Peyer's patch (tissue), 4 donors: ENCODE data around the gene SLC36A1. TPM values are rescaled to one million over a fixed set of nuclear protein-coding genes. Genes with fewer than 3 reads are reported as not detected.
A peak's percentile ranks its signal among the peaks of the same experiment; 100 is the strongest.

Source experiments
- DNase-seq, 3 donors: peaks; one replicate each; pipeline ENCODE4 v3.0.0-alpha.2; 2017 to 2019
- H3K27ac ChIP-seq, 4 donors: fragments of 200-600 bp; sonication (generic); one replicate each; pipeline ENCODE4 v1.5.1; 2016 to 2019
- H3K27me3 ChIP-seq, 2 donors: fragments of 200-600 bp; sonication (generic); one replicate each; pipeline ENCODE4 v1.5.1; 2019
- H3K36me3 ChIP-seq, 3 donors: fragments of 200-600 bp; sonication (generic); one replicate each; pipeline ENCODE4 v1.5.1; 2016 to 2019
- H3K4me1 ChIP-seq, 4 donors: fragments of 200-600 bp; sonication (generic); one replicate each; pipeline ENCODE4 v1.5.1; 2016 to 2019
- H3K4me3 ChIP-seq, 4 donors: fragments of 200-600 bp; sonication (generic); 1 replicate in 3 of 4; 2 replicates in 1 of 4; pipeline ENCODE4 v1.5.1; 2016 to 2019; ENCODE audit warnings: mild to moderate bottlenecking in 1 of 4
- H3K9me3 ChIP-seq, 4 donors: fragments of 200-600 bp; sonication (generic); one replicate each; pipeline ENCODE4 v1.5.1; 2016 to 2019; ENCODE audit warnings: mild to moderate bottlenecking in 1 of 4
- POLR2A ChIP-seq, 2 donors: fragments of 450-650 bp; IDR thresholded peaks; one replicate each; pipeline ENCODE4 v1.5.1; 2017; ENCODE audit warnings: antibody characterized with exemption in 2 of 2, mild to moderate bottlenecking in 2 of 2, moderate library complexity in 2 of 2
- total RNA-seq, 4 donors: library from RNA; depleted of rRNA; stranded (reverse); fragments of >200 nt; gene quantifications; one replicate each; pipeline ENCODE4 v1.1.0, GENCODE V29; 2016
- TF ChIP-seq, protein P1 (sequence below), 6 experiments: fragments of 450-650 bp in 4 of 6; fragments of 200-600 bp in 2 of 6; sonication (generic) in 1 of 6; IDR thresholded peaks; one replicate each; pipeline ENCODE4 v1.5.1; 2017 to 2019; ENCODE audit warnings: antibody characterized with exemption in 6 of 6, mild to moderate bottlenecking in 3 of 6, moderate library complexity in 1 of 6

The SLC36A1 gene
- total RNA-seq, 4 donors from 2014 or later = 23.9 to 171 (median 107) TPM

DNA sequence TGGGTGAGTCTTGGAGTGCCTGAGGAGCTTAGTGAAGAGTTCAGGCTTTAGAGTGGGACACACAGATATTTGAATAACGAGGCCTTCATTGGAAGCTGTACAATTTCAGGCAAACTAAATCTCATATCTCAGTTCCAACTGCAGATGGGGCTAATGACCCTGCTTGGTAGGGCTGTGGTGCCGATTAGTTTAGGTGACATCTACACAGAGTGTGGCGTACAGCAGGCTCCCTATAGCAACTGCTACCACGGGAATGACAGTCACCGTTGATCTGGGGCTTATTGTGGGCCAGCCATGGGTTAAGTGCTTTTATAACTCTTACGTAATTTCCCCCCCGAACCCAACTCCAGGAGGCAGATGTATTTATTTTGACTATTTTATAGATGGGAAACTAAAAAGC is 72.9 kb downstream of the SLC36A1 start:
- Histone ChIP-seq H3K36me3 (no peaks in the 10 kb centered on the region), H3K9me3 (no peaks in the 10 kb centered on the region), H3K27me3 (no peaks in the 10 kb centered on the region), H3K27ac (no peak overlapping the region), H3K4me3 (no peak overlapping the region), H3K4me1 (no peaks in the 10 kb centered on the region)
- DNase-seq = no peak
- TF ChIP-seq, protein P1, sequence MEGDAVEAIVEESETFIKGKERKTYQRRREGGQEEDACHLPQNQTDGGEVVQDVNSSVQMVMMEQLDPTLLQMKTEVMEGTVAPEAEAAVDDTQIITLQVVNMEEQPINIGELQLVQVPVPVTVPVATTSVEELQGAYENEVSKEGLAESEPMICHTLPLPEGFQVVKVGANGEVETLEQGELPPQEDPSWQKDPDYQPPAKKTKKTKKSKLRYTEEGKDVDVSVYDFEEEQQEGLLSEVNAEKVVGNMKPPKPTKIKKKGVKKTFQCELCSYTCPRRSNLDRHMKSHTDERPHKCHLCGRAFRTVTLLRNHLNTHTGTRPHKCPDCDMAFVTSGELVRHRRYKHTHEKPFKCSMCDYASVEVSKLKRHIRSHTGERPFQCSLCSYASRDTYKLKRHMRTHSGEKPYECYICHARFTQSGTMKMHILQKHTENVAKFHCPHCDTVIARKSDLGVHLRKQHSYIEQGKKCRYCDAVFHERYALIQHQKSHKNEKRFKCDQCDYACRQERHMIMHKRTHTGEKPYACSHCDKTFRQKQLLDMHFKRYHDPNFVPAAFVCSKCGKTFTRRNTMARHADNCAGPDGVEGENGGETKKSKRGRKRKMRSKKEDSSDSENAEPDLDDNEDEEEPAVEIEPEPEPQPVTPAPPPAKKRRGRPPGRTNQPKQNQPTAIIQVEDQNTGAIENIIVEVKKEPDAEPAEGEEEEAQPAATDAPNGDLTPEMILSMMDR (IDR thresholded peaks at IDR 0.05) = no peak
- TF ChIP-seq POLR2A (IDR thresholded peaks at IDR 0.05) = no peak

DNA sequence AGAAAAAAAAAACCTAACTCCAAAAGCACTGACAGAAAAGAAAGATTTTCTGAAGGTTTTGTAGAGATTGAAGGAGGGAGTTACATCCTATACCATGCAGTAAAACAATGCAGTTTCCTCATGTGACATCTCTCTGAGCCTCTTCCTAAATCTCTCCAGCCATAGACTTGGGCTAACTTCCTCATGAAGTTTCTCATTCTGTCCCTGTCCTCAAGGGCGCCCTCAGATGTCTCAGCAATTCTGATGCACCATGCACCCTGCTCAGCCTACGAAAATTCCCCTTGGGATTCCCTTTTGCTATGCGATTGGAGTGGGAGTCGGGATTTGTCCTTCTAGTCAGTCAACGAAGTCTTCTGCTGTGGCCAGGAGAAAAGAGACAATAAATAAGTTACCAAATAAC is 74.8 kb downstream of the SLC36A1 start:
- no peak for DNase-seq
- no peaks in the 10 kb centered on the region for H3K36me3 ChIP-seq
- no peak overlapping the region for H3K4me3 ChIP-seq
- no peaks in the 10 kb centered on the region for H3K27me3 ChIP-seq
- no peaks in the 10 kb centered on the region for H3K4me1 ChIP-seq
- TF ChIP-seq, protein P1 (IDR thresholded peaks at IDR 0.05) = no peak
- H3K9me3 ChIP-seq = no peaks in the 10 kb centered on the region
- no peak overlapping the region for H3K27ac ChIP-seq

DNA sequence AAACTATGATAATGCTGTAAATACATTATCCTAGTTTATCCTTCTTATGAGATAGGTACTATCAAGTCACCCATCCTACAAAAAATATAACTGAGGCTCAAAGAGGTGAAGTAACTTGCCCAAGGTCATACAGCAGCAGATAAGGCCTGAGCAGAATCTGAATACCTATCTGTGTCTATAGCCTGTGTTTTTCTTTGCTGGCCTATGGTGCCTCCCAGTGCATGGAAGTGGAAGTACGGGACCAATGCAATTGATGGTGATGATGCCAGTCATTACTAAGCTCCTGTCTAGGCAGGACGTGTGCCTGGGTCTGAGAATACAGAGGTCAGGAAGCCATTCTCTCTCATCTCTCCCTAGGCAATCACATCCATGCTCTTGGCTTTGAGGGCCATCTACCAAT is 75.9 kb downstream of the SLC36A1 start:
- Histone ChIP-seq H3K27me3 (no peaks in the 10 kb centered on the region), H3K9me3 (no peaks in the 10 kb centered on the region), H3K4me1 (no peaks in the 10 kb centered on the region), H3K36me3 (no peaks in the 10 kb centered on the region), H3K27ac (no peak overlapping the region), H3K4me3 (no peak overlapping the region)
- DNase-seq = no peak
- no peak for TF ChIP-seq POLR2A (IDR thresholded peaks at IDR 0.05)
- TF ChIP-seq, protein P1 (IDR thresholded peaks at IDR 0.05) = peak in 4 of 6 experiments; percentile 41 to 75 (median 66)

DNA sequence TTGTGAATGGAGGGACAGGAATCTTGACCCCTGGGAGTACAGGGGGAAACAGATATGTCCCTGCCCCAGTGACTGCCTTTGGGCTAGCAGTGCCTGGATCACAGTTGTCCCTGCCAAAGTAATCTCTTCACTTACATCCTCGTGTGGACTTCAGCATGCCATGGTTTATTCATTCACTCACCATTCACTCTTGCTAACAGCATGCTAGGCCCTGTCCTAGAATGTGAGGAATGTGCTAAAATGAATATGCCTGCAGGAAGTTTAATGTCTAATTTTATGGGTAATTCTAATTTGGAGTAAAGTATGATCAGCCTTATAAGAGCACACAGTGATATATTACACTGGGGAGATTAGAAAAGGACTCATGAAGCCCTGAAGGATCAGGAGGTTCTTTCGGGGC is 80.8 kb downstream of the SLC36A1 start:
- DNase-seq = no peak
- H3K27ac ChIP-seq = no peak overlapping the region
- H3K4me1 ChIP-seq = no peaks in the 10 kb centered on the region

DNA sequence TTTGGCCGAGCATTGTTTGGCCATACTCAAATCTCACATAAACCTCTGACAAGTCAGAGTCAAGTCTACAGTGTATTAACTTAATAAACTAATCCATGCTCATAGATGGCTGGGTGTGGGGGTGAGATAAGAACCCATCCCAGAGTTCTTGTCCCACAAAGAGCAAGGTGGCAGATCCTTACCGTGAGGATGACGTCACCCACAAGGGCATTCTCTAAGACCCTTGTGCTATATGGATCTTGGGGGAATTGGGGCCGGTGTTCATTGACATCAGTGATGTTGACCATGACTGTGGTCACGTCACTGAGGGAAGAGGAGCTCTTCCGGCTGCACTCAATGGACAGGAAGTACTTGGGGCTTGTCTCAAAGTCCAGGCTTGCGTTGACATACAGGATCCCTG is 81.6 kb downstream of the SLC36A1 start:
- H3K4me3 ChIP-seq = no peak overlapping the region

More for the DNA sequence above, 80.8 kb downstream of the SLC36A1 start:
- TF ChIP-seq POLR2A (IDR thresholded peaks at IDR 0.05) = no peak
- TF ChIP-seq, protein P1 (IDR thresholded peaks at IDR 0.05) = no peak
- Histone ChIP-seq H3K36me3 (no peaks in the 10 kb centered on the region), H3K4me3 (no peak overlapping the region), H3K9me3 (no peaks in the 10 kb centered on the region), H3K27me3 (no peaks in the 10 kb centered on the region)

More for the DNA sequence above, 81.6 kb downstream of the SLC36A1 start:
- TF ChIP-seq, protein P1 (IDR thresholded peaks at IDR 0.05) = no peak
- no peak for TF ChIP-seq POLR2A (IDR thresholded peaks at IDR 0.05)
- Histone ChIP-seq H3K4me1 (no peaks in the 10 kb centered on the region), H3K27ac (no peak overlapping the region), H3K36me3 (no peaks in the 10 kb centered on the region), H3K27me3 (no peaks in the 10 kb centered on the region), H3K9me3 (no peaks in the 10 kb centered on the region)
- no peak for DNase-seq
